Heart left ventricle (tissue), 13 donors: ENCODE data around the gene EEF2KMT.

Source experiments
- POLR2A ChIP-seq, 2 donors: fragments of 450-650 bp; IDR thresholded peaks; one replicate each; pipeline ENCODE4 v1.6.1; 2017; ENCODE audit warnings: antibody characterized with exemption in 2 of 2, mild to moderate bottlenecking in 2 of 2, moderate library complexity in 2 of 2
- TF ChIP-seq, protein P1 (sequence below), 12 donors: fragments of 200-600 bp; sonication (generic) in 4 of 12; IDR thresholded peaks; one replicate each; pipeline versions ENCODE4 v1.5.0 to v1.8.0; 2018 to 2022; ENCODE audit warnings: antibody characterized with exemption in 12 of 12, mild to moderate bottlenecking in 5 of 12
- donor health status: ischemic (EF 13 %, LVEDD 7.1; RV severe dilation, severe dysfunction).
- donor health status: DM: no; HTN: yes; CAD: no.
- donor health status: DM: no; HTN: no; CAD: no.
- donor health status: ischemic (EF 25% LVEDD 6.9; RV normal size, moderate dysfunction).
- donor health status: ischemic (EF 25% LVEDD 5.7; RV mildly dilated, moderate dysfunction).
- donor health status: ischemic (EF 35%, LVEDD 5.7; RV mildly dilated, moderate dysfunction).
- donor health status: nonischemic (EF 11% LVEDD 7.7; RV severe dilation, severe dysfunction).
- donor health status: DM: yes; HTN: yes; CAD: no.
- donor health status: PGD.
- donor health status: ischemic (EF 29% LVEDD 5.4; RV normal size, mild dysfunction).
- donor health status: nonischemic (EF 23%, LVEDD 6.1; RV moderate dilation, normal function).

DNA sequence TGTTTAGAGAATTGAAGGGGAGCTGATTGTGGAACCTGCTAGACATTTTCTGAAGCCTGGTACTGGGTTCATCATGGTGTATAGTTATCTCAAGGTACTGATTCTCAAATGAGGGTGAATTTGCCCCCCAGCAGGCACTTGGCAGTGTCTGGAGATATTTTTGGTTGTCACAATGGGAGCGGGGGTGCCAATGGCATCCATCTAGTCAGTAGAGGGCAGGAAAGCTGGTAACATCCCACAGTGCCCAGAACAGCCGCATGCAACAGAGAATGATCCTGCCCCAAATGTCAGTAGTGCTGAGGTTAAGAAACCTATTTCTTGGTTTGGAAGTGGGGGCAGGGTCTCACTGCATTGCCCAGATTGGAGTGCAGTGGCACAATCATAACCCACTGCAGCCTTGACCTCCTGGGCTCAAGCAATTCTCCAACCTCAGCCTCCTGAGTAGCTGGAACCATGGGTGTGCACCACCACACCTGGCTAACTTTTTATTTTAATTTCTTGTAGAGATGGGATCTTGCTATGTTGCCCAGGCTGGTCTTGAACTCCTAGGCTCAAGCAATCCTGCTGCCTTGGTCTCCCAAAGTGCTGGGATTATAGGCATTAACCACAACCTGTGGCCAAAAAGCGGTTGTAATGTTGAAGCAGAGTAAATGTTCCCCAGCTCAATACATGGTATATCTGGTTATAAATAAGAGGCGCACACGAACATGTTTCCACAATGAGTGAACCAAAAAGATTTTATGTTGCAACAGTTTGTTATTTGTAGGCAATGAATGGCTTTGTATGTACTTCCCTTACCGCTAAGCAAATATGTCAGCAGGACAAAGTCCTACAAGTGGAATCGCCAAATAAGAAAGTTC, 46.4 kb upstream of the EEF2KMT start:
- TF ChIP-seq, protein P1, sequence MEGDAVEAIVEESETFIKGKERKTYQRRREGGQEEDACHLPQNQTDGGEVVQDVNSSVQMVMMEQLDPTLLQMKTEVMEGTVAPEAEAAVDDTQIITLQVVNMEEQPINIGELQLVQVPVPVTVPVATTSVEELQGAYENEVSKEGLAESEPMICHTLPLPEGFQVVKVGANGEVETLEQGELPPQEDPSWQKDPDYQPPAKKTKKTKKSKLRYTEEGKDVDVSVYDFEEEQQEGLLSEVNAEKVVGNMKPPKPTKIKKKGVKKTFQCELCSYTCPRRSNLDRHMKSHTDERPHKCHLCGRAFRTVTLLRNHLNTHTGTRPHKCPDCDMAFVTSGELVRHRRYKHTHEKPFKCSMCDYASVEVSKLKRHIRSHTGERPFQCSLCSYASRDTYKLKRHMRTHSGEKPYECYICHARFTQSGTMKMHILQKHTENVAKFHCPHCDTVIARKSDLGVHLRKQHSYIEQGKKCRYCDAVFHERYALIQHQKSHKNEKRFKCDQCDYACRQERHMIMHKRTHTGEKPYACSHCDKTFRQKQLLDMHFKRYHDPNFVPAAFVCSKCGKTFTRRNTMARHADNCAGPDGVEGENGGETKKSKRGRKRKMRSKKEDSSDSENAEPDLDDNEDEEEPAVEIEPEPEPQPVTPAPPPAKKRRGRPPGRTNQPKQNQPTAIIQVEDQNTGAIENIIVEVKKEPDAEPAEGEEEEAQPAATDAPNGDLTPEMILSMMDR (IDR thresholded peaks at IDR 0.05), result no peak
- TF ChIP-seq POLR2A (IDR thresholded peaks at IDR 0.05), result no peak
